Body of pancreas (tissue), 4 donors: ENCODE measurements around the gene CFAP97D2.

Experiments
- POLR2A ChIP-seq, 3 donors: fragments of 450-650 bp; IDR thresholded peaks; one replicate each; pipeline ENCODE4 v1.6.1; 2016; ENCODE audit warnings: antibody characterized with exemption in 3 of 3, mild to moderate bottlenecking in 2 of 3
- TF ChIP-seq, protein P1 (sequence below), 7 experiments: fragments of 450-650 bp in 4 of 7; fragments of 200-600 bp in 3 of 7; sonication (generic) in 3 of 7; IDR thresholded peaks; one replicate each; pipeline ENCODE4 v1.5.1; 2016 to 2019; ENCODE audit warnings: antibody characterized with exemption in 7 of 7

- TF ChIP-seq, protein P1, sequence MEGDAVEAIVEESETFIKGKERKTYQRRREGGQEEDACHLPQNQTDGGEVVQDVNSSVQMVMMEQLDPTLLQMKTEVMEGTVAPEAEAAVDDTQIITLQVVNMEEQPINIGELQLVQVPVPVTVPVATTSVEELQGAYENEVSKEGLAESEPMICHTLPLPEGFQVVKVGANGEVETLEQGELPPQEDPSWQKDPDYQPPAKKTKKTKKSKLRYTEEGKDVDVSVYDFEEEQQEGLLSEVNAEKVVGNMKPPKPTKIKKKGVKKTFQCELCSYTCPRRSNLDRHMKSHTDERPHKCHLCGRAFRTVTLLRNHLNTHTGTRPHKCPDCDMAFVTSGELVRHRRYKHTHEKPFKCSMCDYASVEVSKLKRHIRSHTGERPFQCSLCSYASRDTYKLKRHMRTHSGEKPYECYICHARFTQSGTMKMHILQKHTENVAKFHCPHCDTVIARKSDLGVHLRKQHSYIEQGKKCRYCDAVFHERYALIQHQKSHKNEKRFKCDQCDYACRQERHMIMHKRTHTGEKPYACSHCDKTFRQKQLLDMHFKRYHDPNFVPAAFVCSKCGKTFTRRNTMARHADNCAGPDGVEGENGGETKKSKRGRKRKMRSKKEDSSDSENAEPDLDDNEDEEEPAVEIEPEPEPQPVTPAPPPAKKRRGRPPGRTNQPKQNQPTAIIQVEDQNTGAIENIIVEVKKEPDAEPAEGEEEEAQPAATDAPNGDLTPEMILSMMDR (IDR thresholded peaks at IDR 0.05): no peak
- TF ChIP-seq POLR2A (IDR thresholded peaks at IDR 0.05): no peak
Observed at GRCh38 chr13:114130131-114130836, 48.8 kb upstream of the CFAP97D2 start.
